ENCODE data around the gene TRIM71.
"Not testable (repeated sequence)": the region's sequence is repeated elsewhere in the genome, so short reads cannot be mapped to it uniquely, and the experiment has no call there.

The TRIM71 gene

DNA sequence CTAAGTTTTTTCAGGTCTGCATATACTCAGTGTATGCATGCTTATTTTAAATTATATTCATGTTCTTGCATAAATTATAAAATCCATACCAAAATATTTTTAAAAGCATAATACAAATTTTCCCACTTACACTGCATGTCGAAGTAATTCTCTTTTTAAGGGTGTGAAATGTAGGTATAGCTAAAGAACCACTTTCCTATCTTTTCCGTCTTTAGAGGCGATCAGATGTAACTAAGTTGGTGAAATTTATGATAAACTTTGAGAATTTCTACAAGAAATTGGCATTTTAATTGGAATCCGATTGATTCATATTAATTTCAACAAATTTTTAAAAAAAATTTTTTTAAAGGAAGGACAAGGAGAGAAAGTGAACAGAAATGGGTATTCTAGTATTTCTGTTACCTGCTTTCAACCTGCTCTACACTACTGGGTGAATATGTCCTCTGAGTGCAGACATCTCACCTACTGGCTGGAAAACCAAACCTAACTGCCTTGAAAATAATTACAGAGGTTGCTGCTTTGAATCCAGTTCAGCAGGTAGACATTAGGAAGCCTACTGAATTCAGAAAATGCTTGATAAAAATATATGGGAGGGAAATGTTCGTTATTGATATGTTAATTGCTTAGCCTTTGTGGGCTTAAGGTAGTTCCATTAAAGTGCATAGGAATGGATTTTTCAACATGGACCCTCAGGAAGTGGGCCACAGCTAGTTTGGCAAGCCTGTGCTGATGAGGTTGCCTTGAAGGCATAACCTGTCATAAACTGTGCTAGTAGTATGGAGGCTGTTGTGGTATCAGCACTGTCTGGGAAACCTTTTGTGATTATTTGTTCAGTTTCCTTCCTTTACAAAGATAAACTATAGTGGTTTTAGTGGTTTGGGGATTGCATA, 5.1 kb downstream of the TRIM71 start:
- H3K4me3 ChIP-seq (ENCODE audit: low read depth, low read length, poor library complexity, severe bottlenecking), result no peak overlapping the region
- H3K27me3 ChIP-seq (ENCODE audit: insufficient read depth, low read length), result no peaks in the 10 kb centered on the region; the same call in 1 of the 2 replicates
- H3K9me2 ChIP-seq (ENCODE audit: low read depth, low read length), result no peaks in the 10 kb centered on the region
- no peaks in the 10 kb centered on the region for H3F3A ChIP-seq (ENCODE audit: insufficient read depth, low read length)
- H4K20me1 ChIP-seq (ENCODE audit: insufficient read depth, low read length), result no peaks in the 10 kb centered on the region
- no peaks in the 10 kb centered on the region for H3K9me3 ChIP-seq (ENCODE audit: low read length)
- H3K27ac ChIP-seq (ENCODE audit: low read depth, low read length, poor library complexity, severe bottlenecking), result no peak overlapping the region
- TF ChIP-seq, protein P1, sequence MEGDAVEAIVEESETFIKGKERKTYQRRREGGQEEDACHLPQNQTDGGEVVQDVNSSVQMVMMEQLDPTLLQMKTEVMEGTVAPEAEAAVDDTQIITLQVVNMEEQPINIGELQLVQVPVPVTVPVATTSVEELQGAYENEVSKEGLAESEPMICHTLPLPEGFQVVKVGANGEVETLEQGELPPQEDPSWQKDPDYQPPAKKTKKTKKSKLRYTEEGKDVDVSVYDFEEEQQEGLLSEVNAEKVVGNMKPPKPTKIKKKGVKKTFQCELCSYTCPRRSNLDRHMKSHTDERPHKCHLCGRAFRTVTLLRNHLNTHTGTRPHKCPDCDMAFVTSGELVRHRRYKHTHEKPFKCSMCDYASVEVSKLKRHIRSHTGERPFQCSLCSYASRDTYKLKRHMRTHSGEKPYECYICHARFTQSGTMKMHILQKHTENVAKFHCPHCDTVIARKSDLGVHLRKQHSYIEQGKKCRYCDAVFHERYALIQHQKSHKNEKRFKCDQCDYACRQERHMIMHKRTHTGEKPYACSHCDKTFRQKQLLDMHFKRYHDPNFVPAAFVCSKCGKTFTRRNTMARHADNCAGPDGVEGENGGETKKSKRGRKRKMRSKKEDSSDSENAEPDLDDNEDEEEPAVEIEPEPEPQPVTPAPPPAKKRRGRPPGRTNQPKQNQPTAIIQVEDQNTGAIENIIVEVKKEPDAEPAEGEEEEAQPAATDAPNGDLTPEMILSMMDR (IDR thresholded peaks at IDR 0.05; ENCODE audit: low read length), result no peak
- no peak for TF ChIP-seq EZH2 (IDR thresholded peaks at IDR 0.05; ENCODE audit: borderline replicate concordance, low read length)
- H3K9ac ChIP-seq (ENCODE audit: low read length), result no peak overlapping the region
- H3K36me3 ChIP-seq (ENCODE audit: insufficient read depth, low read length), result no peaks in the 10 kb centered on the region; the same call in 1 of the 2 replicates
- no peak overlapping the region for H3K4me2 ChIP-seq (ENCODE audit: low read length)
- no peaks in the 10 kb centered on the region for H3K4me1 ChIP-seq (ENCODE audit: insufficient read depth, low read length, severe bottlenecking)
- H2AFZ ChIP-seq (ENCODE audit: low read length), result no peak overlapping the region
- H3K79me2 ChIP-seq (ENCODE audit: insufficient read depth, low read length), result no peaks in the 10 kb centered on the region

DNA sequence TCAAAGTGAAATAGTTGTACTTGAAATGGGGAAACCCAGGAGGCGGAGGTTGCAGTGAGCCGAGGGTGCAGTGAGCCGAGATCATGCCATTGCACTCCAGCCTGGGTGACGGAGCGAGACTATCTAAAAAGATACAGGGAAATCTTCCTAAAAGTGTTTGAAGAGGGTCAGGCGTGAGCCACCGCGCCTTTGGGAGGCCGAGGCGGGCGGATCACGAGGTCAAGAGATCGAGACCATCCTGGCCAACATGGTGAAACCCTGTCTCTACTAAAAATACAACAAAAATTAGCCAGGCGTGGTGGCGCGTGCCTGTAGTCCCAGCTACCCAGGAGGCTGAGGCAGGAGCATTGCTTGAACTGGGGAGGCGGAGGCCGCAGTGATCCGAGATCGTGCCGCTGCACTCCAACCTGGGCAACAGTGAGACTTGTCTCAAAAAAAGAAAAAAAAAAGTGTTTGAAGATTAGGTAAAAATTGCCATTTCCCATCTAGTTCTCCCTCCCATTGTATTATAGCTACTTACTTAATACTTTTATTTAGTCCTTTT, 5.9 kb downstream of the TRIM71 start:
- H3K4me1 ChIP-seq (ENCODE audit: insufficient read depth, low read length, severe bottlenecking); H2AFZ ChIP-seq (ENCODE audit: low read length); H3K79me2 ChIP-seq (ENCODE audit: insufficient read depth, low read length); H3F3A ChIP-seq (ENCODE audit: insufficient read depth, low read length); H3K9ac ChIP-seq (ENCODE audit: low read length); H3K9me3 ChIP-seq (ENCODE audit: low read length); H3K27ac ChIP-seq (ENCODE audit: low read depth, low read length, poor library complexity, severe bottlenecking); H3K27me3 ChIP-seq (ENCODE audit: insufficient read depth, low read length); H3K9me2 ChIP-seq (ENCODE audit: low read depth, low read length); H4K20me1 ChIP-seq (ENCODE audit: insufficient read depth, low read length); H3K36me3 ChIP-seq (ENCODE audit: insufficient read depth, low read length); H3K4me2 ChIP-seq (ENCODE audit: low read length); H3K4me3 ChIP-seq (ENCODE audit: low read depth, low read length, poor library complexity, severe bottlenecking): not testable (repeated sequence)

DNA sequence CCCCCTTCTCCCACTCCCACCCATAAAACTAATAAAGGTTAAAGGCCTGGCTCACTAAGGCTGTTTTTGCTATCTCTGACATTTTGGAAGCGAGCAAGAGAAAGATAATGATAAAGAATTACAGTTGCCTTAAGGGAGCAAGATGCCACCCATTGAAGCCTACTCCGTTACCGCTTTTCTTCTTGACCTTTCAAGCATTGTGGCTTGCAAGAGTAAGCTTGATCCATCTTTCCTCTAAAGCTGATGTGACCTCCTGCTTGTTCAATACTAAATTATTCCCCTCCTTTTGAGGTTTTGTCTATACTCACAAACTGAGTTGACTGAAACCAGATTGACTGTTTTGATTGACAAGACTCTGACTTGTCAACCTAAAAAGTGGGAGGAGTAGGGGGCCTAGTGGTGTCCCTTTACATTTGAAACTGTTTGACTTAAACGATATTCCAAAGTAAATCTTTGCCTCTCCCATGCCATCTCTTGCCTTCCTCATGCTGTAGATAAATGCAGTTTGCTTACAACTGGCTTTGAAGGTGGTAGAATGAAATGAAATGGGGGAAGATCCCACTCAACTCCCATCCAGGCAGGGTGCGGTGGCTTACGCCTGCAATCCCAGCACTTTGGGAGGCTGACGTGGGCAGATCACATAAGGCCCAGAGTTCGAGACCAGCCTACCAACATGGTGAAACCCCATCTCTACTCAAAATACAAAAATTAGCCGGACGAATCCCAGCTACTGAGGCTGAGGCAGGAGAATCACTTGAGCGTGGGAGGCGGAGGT, 8.0 kb downstream of the TRIM71 start:
- TF ChIP-seq, protein P1 (IDR thresholded peaks at IDR 0.05; ENCODE audit: low read length), result no peak
- TF ChIP-seq EZH2 (IDR thresholded peaks at IDR 0.05; ENCODE audit: borderline replicate concordance, low read length), result no peak
- Histone ChIP-seq H2AFZ (ENCODE audit: low read length) (no peak overlapping the region), H3F3A (ENCODE audit: insufficient read depth, low read length) (no peaks in the 10 kb centered on the region), H3K27ac (ENCODE audit: low read depth, low read length, poor library complexity, severe bottlenecking) (no peak overlapping the region), H3K79me2 (ENCODE audit: insufficient read depth, low read length) (no peaks in the 10 kb centered on the region), H3K4me2 (ENCODE audit: low read length) (no peak overlapping the region), H3K4me3 (ENCODE audit: low read depth, low read length, poor library complexity, severe bottlenecking) (no peak overlapping the region), H3K9ac (ENCODE audit: low read length) (no peak overlapping the region), H3K9me2 (ENCODE audit: low read depth, low read length) (no peaks in the 10 kb centered on the region), H4K20me1 (ENCODE audit: insufficient read depth, low read length) (no peaks in the 10 kb centered on the region), H3K36me3 (ENCODE audit: insufficient read depth, low read length) (no peaks in the 10 kb centered on the region), H3K27me3 (ENCODE audit: insufficient read depth, low read length) (no peaks in the 10 kb centered on the region; the same call in 1 of the 2 replicates), H3K4me1 (ENCODE audit: insufficient read depth, low read length, severe bottlenecking) (no peaks in the 10 kb centered on the region), H3K9me3 (ENCODE audit: low read length) (no peaks in the 10 kb centered on the region)
